NCI-H524 (cell line): ENCODE measurements around the gene ATAD3C.
"Not testable (repeated sequence)": the region's sequence is repeated elsewhere in the genome, so short reads cannot be mapped to it uniquely, and the experiment has no call there.

Experiments used
- DNase-seq, 2 experiments: peaks; one replicate each; lab custom pipeline; 2025; lab: John Stamatoyannopoulos, UW

The ATAD3C gene

GRCh38 chr1:1472053-1472876 is 22.8 kb downstream of the ATAD3C start:
- not testable (repeated sequence) for DNase-seq

DNA sequence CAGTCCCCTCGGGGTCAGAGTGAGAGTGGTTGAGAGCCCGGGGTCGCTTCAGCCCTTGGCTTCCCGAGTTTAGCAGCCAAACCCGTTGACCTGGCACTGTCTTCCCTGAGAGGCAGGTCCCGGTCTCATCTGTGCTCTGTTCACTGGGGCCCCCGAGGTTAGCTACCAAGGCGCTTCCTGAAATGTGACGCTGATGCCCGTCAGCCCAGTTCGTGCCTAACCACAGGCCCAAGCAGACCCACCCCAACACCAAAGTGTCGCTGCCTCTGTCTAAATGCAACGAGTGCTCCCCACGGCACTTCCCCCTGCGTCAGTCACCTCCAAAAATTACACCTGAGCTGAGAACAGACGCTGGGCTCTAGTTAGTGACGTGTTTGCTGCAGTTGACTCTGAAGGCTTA is 26.5 kb downstream of the ATAD3C start:
- DNase-seq: not testable (repeated sequence)

GRCh38 chr1:1477206-1477605 is 27.7 kb downstream of the ATAD3C start:
- no peak for DNase-seq

DNA sequence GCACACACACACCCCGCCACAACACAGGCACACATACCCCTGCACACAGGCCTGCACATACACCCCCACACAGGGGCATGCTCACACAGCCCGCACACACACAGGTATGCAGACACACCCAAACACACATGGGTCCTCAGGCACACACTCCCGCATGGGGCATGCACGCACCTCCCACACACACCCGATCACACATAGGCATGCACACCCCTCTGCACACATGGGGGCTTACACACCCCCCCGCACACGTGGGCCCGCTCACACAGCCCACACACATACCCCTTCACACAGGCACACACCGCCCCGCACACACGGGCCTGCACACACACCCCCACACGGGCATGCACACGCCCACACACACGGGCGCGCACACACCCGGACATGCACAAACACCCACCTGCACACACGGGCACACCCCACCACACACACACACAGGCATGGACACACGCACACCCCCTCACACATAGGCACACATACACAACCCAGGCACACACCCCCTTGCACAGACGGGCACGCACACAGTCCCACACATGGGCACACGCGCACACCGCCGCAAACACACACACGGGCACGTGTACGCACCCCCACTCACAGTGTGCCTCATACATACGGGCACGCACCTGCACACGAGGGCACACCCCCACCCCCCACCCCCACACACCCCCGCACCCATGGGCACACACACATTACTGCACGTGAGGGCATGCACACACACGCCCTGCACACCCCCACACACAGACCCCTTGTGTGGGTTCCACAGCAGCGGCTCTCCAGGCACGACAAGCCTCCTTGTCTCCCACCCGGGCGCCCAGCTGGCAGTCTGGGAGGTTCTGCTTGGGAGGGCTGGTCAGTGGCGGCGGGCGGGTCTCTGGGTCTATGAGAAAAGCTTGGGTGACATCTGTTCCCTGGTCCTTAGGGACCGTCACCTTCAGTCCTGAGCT is 30.3 kb downstream of the ATAD3C start:
- DNase-seq: no peak

DNA sequence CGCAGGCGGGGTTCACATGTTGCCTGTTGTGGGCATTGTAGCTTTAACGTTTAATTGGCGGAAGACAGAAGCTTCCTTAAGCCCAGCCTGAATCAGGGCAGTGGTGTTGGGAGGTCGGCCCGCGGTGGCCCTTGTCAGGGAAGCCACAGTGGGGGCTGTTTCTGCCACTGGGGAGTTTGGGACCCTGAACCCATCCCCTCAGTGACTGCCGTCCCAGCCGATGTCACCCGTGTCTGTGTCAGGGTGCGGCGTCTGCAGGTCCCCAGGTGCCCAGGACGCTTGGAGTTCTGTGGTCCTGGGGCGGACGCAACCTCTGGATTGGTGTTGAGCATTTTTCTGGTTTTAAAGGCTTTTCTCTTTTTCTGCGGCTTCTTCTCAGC is 31.0 kb downstream of the ATAD3C start:
- not testable (repeated sequence) for DNase-seq

DNA sequence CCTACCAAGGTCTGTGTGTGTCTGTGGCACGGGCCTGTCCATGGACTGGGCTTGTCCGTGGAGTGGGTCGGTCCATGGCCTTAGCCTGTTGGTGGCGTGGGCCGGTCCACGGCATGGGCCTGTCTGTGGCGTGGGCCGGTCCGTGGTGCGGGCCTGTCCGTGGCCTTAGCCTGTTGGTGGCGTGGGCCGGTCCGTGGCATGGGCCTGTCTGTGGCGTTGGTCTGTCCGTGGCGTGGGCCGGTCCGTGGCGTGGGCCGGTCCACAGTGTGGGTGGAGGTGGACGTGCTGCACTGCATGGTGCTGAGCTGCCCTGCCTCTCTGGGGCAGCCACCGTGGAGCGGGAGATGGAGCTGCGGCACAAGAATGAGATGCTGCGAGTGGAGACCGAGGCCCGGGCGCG is 32.3 kb downstream of the ATAD3C start:
- not testable (repeated sequence) for DNase-seq

DNA sequence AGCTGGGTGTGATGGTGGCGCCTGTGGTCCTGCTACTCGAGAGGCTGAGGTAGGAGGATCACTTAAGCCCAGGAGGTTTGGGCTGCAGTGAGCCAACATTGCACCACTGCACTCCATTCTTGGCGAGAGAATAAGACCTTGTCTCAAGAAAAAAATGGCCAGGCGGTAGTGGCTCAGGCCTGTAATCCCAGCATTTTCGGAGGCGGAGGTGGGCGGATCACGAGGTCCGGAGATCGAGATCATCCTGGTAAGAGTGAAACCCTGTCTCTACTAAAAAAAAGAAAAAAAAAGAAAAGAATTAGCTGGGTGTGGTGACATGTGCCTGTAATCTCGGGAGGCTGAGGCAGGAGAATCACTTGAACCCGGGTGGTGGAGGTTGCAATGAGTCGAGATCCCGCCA is 33.4 kb downstream of the ATAD3C start:
- DNase-seq: no peak

GRCh38 chr1:1483714-1484113 is 34.2 kb downstream of the ATAD3C start:
- no peak for DNase-seq

GRCh38 chr1:1484976-1485750 is 35.7 kb downstream of the ATAD3C start:
- not testable (repeated sequence) for DNase-seq

GRCh38 chr1:1485755-1486317 is 36.3 kb downstream of the ATAD3C start:
- not testable (repeated sequence) for DNase-seq

- DNase-seq: no peak
Measured at GRCh38 chr1:1487701-1488100, 38.2 kb downstream of the ATAD3C start.

DNA sequence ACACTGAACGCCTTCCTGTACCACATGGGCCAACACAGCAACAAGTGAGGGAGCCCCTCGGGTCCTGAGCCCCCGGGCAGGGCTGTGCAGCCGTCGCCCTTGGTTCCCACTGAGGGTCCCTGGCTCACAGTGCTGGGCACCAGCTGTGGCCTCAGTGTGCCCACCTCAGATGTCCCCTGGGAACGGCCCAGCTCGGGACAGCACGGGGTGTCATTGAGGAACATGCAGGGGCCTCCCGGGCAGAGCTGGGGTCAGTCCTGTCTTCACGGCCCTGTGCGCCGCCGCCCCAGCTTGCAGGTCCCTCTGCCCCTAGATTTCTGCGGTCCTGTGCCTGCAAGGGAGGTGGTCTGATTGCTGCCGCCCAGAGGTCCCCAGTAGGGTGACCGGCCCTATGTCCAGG is 39.7 kb downstream of the ATAD3C start:
- DNase-seq: no peak

DNA sequence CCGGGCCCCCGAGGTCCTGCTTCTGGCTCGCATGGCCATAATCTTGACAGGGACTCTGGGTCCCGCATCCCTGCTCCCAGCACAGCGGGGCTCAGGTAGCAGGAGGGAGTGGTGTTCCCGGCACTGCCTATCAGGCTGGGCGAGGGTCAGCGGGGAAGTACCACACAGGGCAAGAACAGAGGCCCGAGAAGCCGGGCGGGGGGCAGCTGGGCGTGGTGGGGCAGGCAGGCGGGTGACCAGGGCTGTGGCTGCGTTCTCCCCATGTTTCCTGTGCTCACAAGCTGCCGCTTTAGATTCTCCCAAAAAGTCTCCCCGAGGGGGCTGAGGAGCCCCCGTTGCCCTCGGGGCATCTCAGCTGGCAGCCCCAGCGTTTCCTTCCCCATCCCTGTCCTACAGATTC is 40.4 kb downstream of the ATAD3C start:
- no peak for DNase-seq

- no peak for DNase-seq
Measured at GRCh38 chr1:1490633-1491230, 41.2 kb downstream of the ATAD3C start.

- no peak for DNase-seq
Measured at GRCh38 chr1:1491601-1492000, 42.1 kb downstream of the ATAD3C start.

DNA sequence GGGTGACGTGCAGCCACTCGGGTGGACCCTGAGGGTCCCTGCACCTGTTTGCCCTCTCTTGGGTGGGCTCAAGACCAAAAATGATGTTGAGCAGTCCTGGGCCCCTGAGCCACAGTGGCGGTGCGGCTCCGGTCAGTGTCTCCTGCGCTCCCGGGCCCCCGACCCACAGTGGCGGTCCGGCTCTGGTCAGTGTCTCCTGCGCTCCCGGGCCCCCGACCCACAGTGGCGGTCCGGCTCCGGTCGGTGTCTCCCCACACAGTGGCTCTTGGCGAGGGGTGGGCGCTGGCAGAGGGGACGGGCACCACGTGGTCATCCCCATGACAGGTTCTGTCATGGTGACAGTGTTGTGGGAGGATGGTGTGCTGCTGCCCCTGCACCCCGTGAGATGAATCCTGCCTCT is 44.8 kb downstream of the ATAD3C start:
- not testable (repeated sequence) for DNase-seq

DNA sequence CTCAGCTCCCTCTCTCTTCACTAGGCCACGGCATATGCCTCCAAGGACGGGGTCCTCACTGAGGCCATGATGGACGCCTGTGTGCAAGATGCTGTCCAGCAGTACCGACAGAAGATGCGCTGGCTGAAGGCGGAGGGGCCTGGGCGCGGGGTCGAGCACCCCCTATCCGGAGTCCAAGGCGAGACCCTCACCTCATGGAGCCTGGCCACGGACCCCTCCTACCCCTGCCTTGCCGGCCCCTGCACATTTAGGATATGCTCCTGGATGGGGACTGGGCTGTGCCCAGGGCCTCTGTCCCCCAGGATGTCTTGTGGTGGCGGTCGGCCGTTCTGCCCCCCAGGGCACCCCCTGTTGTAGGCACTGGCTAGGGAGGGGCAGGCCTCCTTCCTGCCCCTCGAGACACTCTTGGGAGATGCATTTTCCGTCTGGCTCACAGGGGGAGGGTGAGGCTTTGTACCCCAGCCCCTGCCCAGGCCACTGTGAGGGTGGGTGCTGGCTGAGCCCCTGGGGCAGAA is 46.0 kb downstream of the ATAD3C start:
- not testable (repeated sequence) for DNase-seq

- peak; percentile 27 to 75 for DNase-seq
Measured at GRCh38 chr1:1504777-1505365, 55.4 kb downstream of the ATAD3C start.

GRCh38 chr1:1505366-1505798 is 55.9 kb downstream of the ATAD3C start:
- peak; percentile 42 to 52 for DNase-seq

GRCh38 chr1:1505801-1506200 is 56.3 kb downstream of the ATAD3C start:
- DNase-seq: not testable (repeated sequence)

GRCh38 chr1:1507305-1507704 is 57.8 kb downstream of the ATAD3C start:
- DNase-seq: no peak
